ENCODE data around the gene VCX. TPM values are rescaled to one million over a fixed set of nuclear protein-coding genes. Genes with fewer than 3 reads are reported as not detected.
"Not testable (repeated sequence)": the region's sequence is repeated elsewhere in the genome, so short reads cannot be mapped to it uniquely, and the experiment has no call there.

VCX gene
- not detected for total RNA-seq (2013)
- polyA plus RNA-seq (not detected), polyA minus RNA-seq (not detected in 2 replicates), total RNA-seq (0 reads per million in 11 experiments)

GRCh38 chrX:7842871-7843270 lies at the start of gene VCX:
Gene VCX, plus strand, starts transcription at chrX:7843171. Its CDS starts 33 bp downstream, at chrX:7843204.
- H3K36me3 ChIP-seq (replicated peaks in 1 of 2; ENCODE audit: control insufficient read depth in 1 of 2, insufficient read depth in 2 of 2, low read length in 2 of 2); H3K9ac ChIP-seq (ENCODE audit: insufficient read depth, low read length, poor library complexity, severe bottlenecking); H4K20me1 ChIP-seq (ENCODE audit: insufficient read depth, low read length); H3K4me1 ChIP-seq (ENCODE audit: control insufficient read depth in 1 of 2, insufficient read depth in 2 of 2, low read length in 2 of 2); H3K27ac Mint-ChIP-seq; DNase-seq; H3K79me2 ChIP-seq (ENCODE audit: insufficient read depth, low read length); H2AFZ ChIP-seq (ENCODE audit: insufficient read depth, low read depth, low read length, poor library complexity, severe bottlenecking); H3K9me3 Mint-ChIP-seq; H3K36me3 Mint-ChIP-seq; H3K9me3 ChIP-seq (replicated peaks in 1 of 2; ENCODE audit: control insufficient read depth in 1 of 2, insufficient read depth in 1 of 2, low read length in 2 of 2); H3K4me3 Mint-ChIP-seq; H3K4me2 ChIP-seq (replicated peaks; ENCODE audit: extremely low read depth, low read length, poor library complexity, severe bottlenecking); H3K4me1 Mint-ChIP-seq; H3K27me3 Mint-ChIP-seq (ENCODE audit: low read depth in 3 of 3); H3K27me3 ChIP-seq (ENCODE audit: control insufficient read depth in 2 of 2, insufficient read depth in 2 of 2, low read length in 2 of 2); H3K4me3 ChIP-seq (replicated peaks in 1 of 3; ENCODE audit: low read depth in 2 of 3, low read length in 3 of 3); intact Hi-C loops (cut with micrococcal nuclease); H3K27ac ChIP-seq (ENCODE audit: low read depth in 1 of 2, low read length in 2 of 2): not testable (repeated sequence)
- no CpG with 5 or more reads among the region's 20 CpGs for WGBS (ENCODE audit: insufficient coverage)

GRCh38 chrX:7798327-7798726 lies 44.6 kb upstream of the VCX start:
- Histone ChIP-seq H3K4me1 (ENCODE audit: control insufficient read depth in 1 of 2, insufficient read depth in 2 of 2, low read length in 2 of 2) (no peaks in the 10 kb centered on the region), H3K27me3 (ENCODE audit: control insufficient read depth in 2 of 2, insufficient read depth in 2 of 2, low read length in 2 of 2) (no peaks in the 10 kb centered on the region), H4K20me1 (ENCODE audit: insufficient read depth, low read length) (no peaks in the 10 kb centered on the region), H3K9me3 (replicated peaks in 1 of 2; ENCODE audit: control insufficient read depth in 1 of 2, insufficient read depth in 1 of 2, low read length in 2 of 2) (no peaks in the 10 kb centered on the region), H3K4me2 (replicated peaks; ENCODE audit: extremely low read depth, low read length, poor library complexity, severe bottlenecking) (no peak overlapping the region), H3K4me3 (replicated peaks in 1 of 3; ENCODE audit: low read depth in 2 of 3, low read length in 3 of 3) (no peak overlapping the region), H3K36me3 (replicated peaks in 1 of 2; ENCODE audit: control insufficient read depth in 1 of 2, insufficient read depth in 2 of 2, low read length in 2 of 2) (no peaks in the 10 kb centered on the region), H2AFZ (ENCODE audit: insufficient read depth, low read depth, low read length, poor library complexity, severe bottlenecking) (no peak overlapping the region), H3K79me2 (ENCODE audit: insufficient read depth, low read length) (no peaks in the 10 kb centered on the region), H3K27ac (ENCODE audit: low read depth in 1 of 2, low read length in 2 of 2) (no peak overlapping the region), H3K9ac (ENCODE audit: insufficient read depth, low read length, poor library complexity, severe bottlenecking) (no peak overlapping the region)
- WGBS (ENCODE audit: insufficient coverage), result no CpG with 5 or more reads among the region's 2 CpGs
- Mint-ChIP-seq H3K4me3 (no peak overlapping the region), H3K27ac (no peak overlapping the region), H3K36me3 (no peaks in the 10 kb centered on the region), H3K27me3 (ENCODE audit: low read depth in 3 of 3) (no peaks in the 10 kb centered on the region), H3K9me3 (peaks cover 0 to 6% (median 2%) of the 10 kb centered on the region in 7 donors), H3K4me1 (no peaks in the 10 kb centered on the region)
- intact Hi-C loops (cut with micrococcal nuclease), result no loop called here
- no peak for TF ChIP-seq CTCF (IDR thresholded peaks at IDR 0.05)
- DNase-seq, result no peak

Measured in CD14-positive monocyte (primary cell).